ENCODE results near the gene DHRS3. TPM values are rescaled to one million over a fixed set of nuclear protein-coding genes. Genes with fewer than 3 reads are reported as not detected.

Gene DHRS3
- total RNA-seq, 2 donors from 2014 or later = 9.2 to 9.8 TPM

GRCh38 chr1:12604114-12604874 is 13.7 kb downstream of the DHRS3 start:
- no peak overlapping the region for H3K27ac Mint-ChIP-seq
- no peak overlapping the region for H3K4me3 Mint-ChIP-seq
- Histone ChIP-seq H3K27ac (ENCODE audit: low read depth, low read length) (no peak overlapping the region), H3K4me3 (ENCODE audit: low read length) (no peak overlapping the region), H3K27me3 (ENCODE audit: control insufficient read depth, insufficient read depth, low read length, poor library complexity, severe bottlenecking) (peaks cover 81% of the 10 kb centered on the region), H3K4me1 (ENCODE audit: control insufficient read depth, insufficient read depth, low read length) (peaks cover 7% of the 10 kb centered on the region), H3K36me3 (ENCODE audit: control insufficient read depth, insufficient read depth, low read length) (no peaks in the 10 kb centered on the region), H3K9me3 (ENCODE audit: control insufficient read depth, low read length) (peaks cover 11% of the 10 kb centered on the region), H3K9ac (ENCODE audit: extremely low read depth, low read length, poor library complexity, severe bottlenecking) (no peak overlapping the region)
- peaks cover 12% of the 10 kb centered on the region for H3K36me3 Mint-ChIP-seq (ENCODE audit: low read depth)
- 41 to 51% methylated on average over 11 to 16 of the region's 16 CpGs for WGBS, 2 experiments (ENCODE audit: insufficient coverage in 1 of 2, insufficient read length in 1 of 2)
- peak; percentile 82 for DNase-seq
- H3K4me1 Mint-ChIP-seq = peaks cover 28% of the 10 kb centered on the region
- H3K9me3 Mint-ChIP-seq = peaks cover 17% of the 10 kb centered on the region
- TF ChIP-seq CTCF (conservative IDR thresholded peaks at IDR 0.05) = no peak
- peaks cover 95% of the 10 kb centered on the region for H3K27me3 Mint-ChIP-seq (ENCODE audit: insufficient read depth)

GRCh38 chr1:12603224-12603623 is 14.8 kb downstream of the DHRS3 start:
- no peak for TF ChIP-seq CTCF (conservative IDR thresholded peaks at IDR 0.05)

GRCh38 chr1:12602659-12603024 is 15.4 kb downstream of the DHRS3 start:
- no peak overlapping the region for H3K27ac ChIP-seq (ENCODE audit: low read depth, low read length)
- Mint-ChIP-seq H3K27ac (no peak overlapping the region), H3K4me3 (no peak overlapping the region), H3K36me3 (ENCODE audit: low read depth) (peaks cover 8% of the 10 kb centered on the region), H3K4me1 (peaks cover 26% of the 10 kb centered on the region), H3K27me3 (ENCODE audit: insufficient read depth) (peaks cover 95% of the 10 kb centered on the region), H3K9me3 (peaks cover 15% of the 10 kb centered on the region)
- peaks cover 11% of the 10 kb centered on the region for H3K9me3 ChIP-seq (ENCODE audit: control insufficient read depth, low read length)
- 86 to 100% methylated on average over 4 to 6 of the region's 6 CpGs for WGBS, 2 experiments (ENCODE audit: insufficient coverage in 1 of 2, insufficient read length in 1 of 2)
- no peaks in the 10 kb centered on the region for H3K36me3 ChIP-seq (ENCODE audit: control insufficient read depth, insufficient read depth, low read length)
- TF ChIP-seq CTCF (conservative IDR thresholded peaks at IDR 0.05) = no peak
- no peak overlapping the region for H3K9ac ChIP-seq (ENCODE audit: extremely low read depth, low read length, poor library complexity, severe bottlenecking)
- H3K4me1 ChIP-seq (ENCODE audit: control insufficient read depth, insufficient read depth, low read length) = peaks cover 7% of the 10 kb centered on the region
- no peak for DNase-seq
- H3K27me3 ChIP-seq (ENCODE audit: control insufficient read depth, insufficient read depth, low read length, poor library complexity, severe bottlenecking) = peaks cover 83% of the 10 kb centered on the region
- no peak overlapping the region for H3K4me3 ChIP-seq (ENCODE audit: low read length)

More at GRCh38 chr1:12603224-12603623, 14.8 kb downstream of the DHRS3 start:
- H3K9ac ChIP-seq (ENCODE audit: extremely low read depth, low read length, poor library complexity, severe bottlenecking) = no peak overlapping the region
- DNase-seq = no peak
- peaks cover 81% of the 10 kb centered on the region for H3K27me3 ChIP-seq (ENCODE audit: control insufficient read depth, insufficient read depth, low read length, poor library complexity, severe bottlenecking)
- Mint-ChIP-seq H3K4me3 (no peak overlapping the region), H3K4me1 (peaks cover 28% of the 10 kb centered on the region), H3K36me3 (ENCODE audit: low read depth) (peaks cover 11% of the 10 kb centered on the region), H3K27me3 (ENCODE audit: insufficient read depth) (peaks cover 95% of the 10 kb centered on the region), H3K27ac (no peak overlapping the region), H3K9me3 (peaks cover 17% of the 10 kb centered on the region)
- WGBS, 2 experiments (ENCODE audit: insufficient coverage in 1 of 2, insufficient read length in 1 of 2) = 82% methylated on average over 9 of the region's 9 CpGs; no CpG with 5 or more reads in 1 of the 2 experiments
- H3K9me3 ChIP-seq (ENCODE audit: control insufficient read depth, low read length) = peaks cover 11% of the 10 kb centered on the region
- no peaks in the 10 kb centered on the region for H3K36me3 ChIP-seq (ENCODE audit: control insufficient read depth, insufficient read depth, low read length)
- H3K4me3 ChIP-seq (ENCODE audit: low read length) = no peak overlapping the region
- H3K4me1 ChIP-seq (ENCODE audit: control insufficient read depth, insufficient read depth, low read length) = peaks cover 7% of the 10 kb centered on the region
- H3K27ac ChIP-seq (ENCODE audit: low read depth, low read length) = no peak overlapping the region

All from endodermal cell (in vitro differentiated cells).